NB4 (cell line): ENCODE results near the gene UTP11.

Experiments used
- MAX ChIP-seq: IDR thresholded peaks from 2 replicates; pipeline ENCODE4 v1.6.1; 2011; ENCODE audit warnings: low read depth, low read length
- MYC ChIP-seq: IDR thresholded peaks from 2 replicates; pipeline ENCODE4 v1.6.1; 2011; ENCODE audit warnings: low read depth, low read length
- POLR2A ChIP-seq: IDR thresholded peaks from 2 replicates; pipeline ENCODE4 v1.6.1; 2011; ENCODE audit warnings: mild to moderate bottlenecking; ENCODE audit not compliant: insufficient read length; ENCODE audit errors: extremely low read depth
- TF ChIP-seq, protein P1 (sequence below): IDR thresholded peaks from one replicate; pipeline ENCODE4 v1.5.1; 2012; ENCODE audit warnings: low read depth, low read length

GRCh38 chr1:38052750-38053415 lies 40.3 kb downstream of the UTP11 start:
- TF ChIP-seq, protein P1, sequence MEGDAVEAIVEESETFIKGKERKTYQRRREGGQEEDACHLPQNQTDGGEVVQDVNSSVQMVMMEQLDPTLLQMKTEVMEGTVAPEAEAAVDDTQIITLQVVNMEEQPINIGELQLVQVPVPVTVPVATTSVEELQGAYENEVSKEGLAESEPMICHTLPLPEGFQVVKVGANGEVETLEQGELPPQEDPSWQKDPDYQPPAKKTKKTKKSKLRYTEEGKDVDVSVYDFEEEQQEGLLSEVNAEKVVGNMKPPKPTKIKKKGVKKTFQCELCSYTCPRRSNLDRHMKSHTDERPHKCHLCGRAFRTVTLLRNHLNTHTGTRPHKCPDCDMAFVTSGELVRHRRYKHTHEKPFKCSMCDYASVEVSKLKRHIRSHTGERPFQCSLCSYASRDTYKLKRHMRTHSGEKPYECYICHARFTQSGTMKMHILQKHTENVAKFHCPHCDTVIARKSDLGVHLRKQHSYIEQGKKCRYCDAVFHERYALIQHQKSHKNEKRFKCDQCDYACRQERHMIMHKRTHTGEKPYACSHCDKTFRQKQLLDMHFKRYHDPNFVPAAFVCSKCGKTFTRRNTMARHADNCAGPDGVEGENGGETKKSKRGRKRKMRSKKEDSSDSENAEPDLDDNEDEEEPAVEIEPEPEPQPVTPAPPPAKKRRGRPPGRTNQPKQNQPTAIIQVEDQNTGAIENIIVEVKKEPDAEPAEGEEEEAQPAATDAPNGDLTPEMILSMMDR = no peak
- TF ChIP-seq MYC = no peak
- no peak for TF ChIP-seq POLR2A
- no peak for TF ChIP-seq MAX
